Sigmoid colon (tissue), 7 donors: Measurements from ENCODE around the gene SET. TPM values are rescaled to one million over a fixed set of nuclear protein-coding genes. Genes with fewer than 3 reads are reported as not detected.

Experiments used
- DNase-seq: peaks from one replicate; pipeline ENCODE4 v3.0.0-alpha.2; 2019
- H3K27ac ChIP-seq, 4 donors: fragments of 200-600 bp; sonication (generic); one replicate each; pipeline ENCODE4 v1.5.1; 2016 to 2019; ENCODE audit warnings: mild to moderate bottlenecking in 1 of 4
- H3K27me3 ChIP-seq, 3 donors: fragments of 200-600 bp; sonication (generic); one replicate each; pipeline ENCODE4 v1.5.1; 2019; ENCODE audit warnings: mild to moderate bottlenecking in 1 of 3
- H3K36me3 ChIP-seq, 4 donors: fragments of 200-600 bp; sonication (generic); one replicate each; pipeline ENCODE4 v1.5.1; 2016 to 2019
- H3K4me1 ChIP-seq, 4 donors: fragments of 200-600 bp; sonication (generic); one replicate each; pipeline ENCODE4 v1.5.1; 2017 to 2019
- H3K4me3 ChIP-seq, 4 donors: fragments of 200-600 bp; sonication (generic); one replicate each; pipeline ENCODE4 v1.5.1; 2017 to 2019; ENCODE audit warnings: mild to moderate bottlenecking in 2 of 4, moderate library complexity in 1 of 4
- H3K9me3 ChIP-seq, 4 donors: fragments of 200-600 bp in 3 of 4; sonication (generic) in 3 of 4; one replicate each; pipeline versions ENCODE4 v1.5.1 to v1.6.1; 2013 to 2019
- EP300 ChIP-seq, 4 donors: sonication (generic); formaldehyde crosslinking; IDR thresholded peaks; one replicate each; pipeline ENCODE4 v1.6.1; 2017; ENCODE audit warnings: antibody characterized with exemption in 4 of 4
- POLR2A ChIP-seq, 2 donors: fragments of 450-650 bp; IDR thresholded peaks; one replicate each; pipeline ENCODE4 v1.6.1; 2016; ENCODE audit warnings: antibody characterized with exemption in 2 of 2, mild to moderate bottlenecking in 2 of 2, moderate library complexity in 2 of 2
- POLR2AphosphoS5 ChIP-seq, 4 donors: sonication (generic); formaldehyde crosslinking; IDR thresholded peaks; one replicate each; pipeline ENCODE4 v1.6.1; 2017; ENCODE audit warnings: antibody characterized with exemption in 4 of 4
- WGBS, 2 donors: extraction: QIAGEN DNeasy Blood & Tissue Kit; methylation state at CpG; one replicate each; pipeline ENCODE4 v1.1.7; 2013; 5-methylcytosine and 5-hydroxymethylcytosine counted together
- intact Hi-C: fragments of 100-400 bp; cut with DNase I; formaldehyde crosslinking; loops from one replicate; pipeline ENCODE4 v1.15.1; 2023
- polyA plus RNA-seq, 3 donors: library from polyadenylated mRNA; stranded (reverse); fragments of 200-250 nt; gene quantifications; one replicate each; pipeline ENCODE4 v1.2.3, GENCODE V29; 2013
- total RNA-seq, 4 donors: library from RNA; depleted of rRNA; stranded (reverse); fragments of >200 nt; gene quantifications; one replicate each; pipeline ENCODE4 v1.1.0, GENCODE V29; 2016
- TF ChIP-seq, protein P1 (sequence below), 4 experiments: fragments of 450-650 bp in 3 of 4; fragments of 200-600 bp in 1 of 4; IDR thresholded peaks; one replicate each; pipeline ENCODE4 v1.5.1; 2016 to 2019; ENCODE audit warnings: antibody characterized with exemption in 4 of 4, mild to moderate bottlenecking in 3 of 4, moderate library complexity in 2 of 4
- donor health status: healthy with polysubstance abuse.
- donor health status: Bipolar disorder and iron deficiency.
- donor health status: healthy.

SET gene
- total and polyA plus RNA-seq, 7 donors = 77.2 to 195 (median 182) TPM

DNA sequence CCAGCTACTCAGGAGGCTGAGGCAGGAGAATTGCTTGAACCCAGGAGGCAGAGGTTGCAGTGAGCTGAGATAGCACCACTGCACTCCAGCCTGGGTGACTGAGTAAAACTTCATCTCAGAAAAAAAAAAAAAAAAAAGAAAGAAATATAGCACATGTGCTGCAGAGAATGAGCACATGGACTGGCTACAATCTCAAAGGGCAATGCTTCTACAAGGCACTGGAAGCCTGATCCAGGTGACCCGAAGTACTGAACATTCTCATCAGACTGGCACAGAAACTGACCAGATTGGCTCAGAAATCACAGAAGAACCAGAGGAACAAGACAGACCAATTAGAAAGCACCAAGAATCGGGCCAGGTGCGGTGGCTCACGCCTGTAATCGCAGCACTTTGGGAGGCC lies 37.2 kb upstream of the SET start:
- H3K27ac ChIP-seq = no peak overlapping the region
- 95 to 97% methylated on average over 5 of the region's 5 CpGs for WGBS, 2 donors
- no peak overlapping the region for H3K4me3 ChIP-seq
- TF ChIP-seq POLR2A (IDR thresholded peaks at IDR 0.05) = no peak
- TF ChIP-seq POLR2AphosphoS5 (IDR thresholded peaks at IDR 0.05) = no peak
- TF ChIP-seq EP300 (IDR thresholded peaks at IDR 0.05) = no peak
- TF ChIP-seq, protein P1, sequence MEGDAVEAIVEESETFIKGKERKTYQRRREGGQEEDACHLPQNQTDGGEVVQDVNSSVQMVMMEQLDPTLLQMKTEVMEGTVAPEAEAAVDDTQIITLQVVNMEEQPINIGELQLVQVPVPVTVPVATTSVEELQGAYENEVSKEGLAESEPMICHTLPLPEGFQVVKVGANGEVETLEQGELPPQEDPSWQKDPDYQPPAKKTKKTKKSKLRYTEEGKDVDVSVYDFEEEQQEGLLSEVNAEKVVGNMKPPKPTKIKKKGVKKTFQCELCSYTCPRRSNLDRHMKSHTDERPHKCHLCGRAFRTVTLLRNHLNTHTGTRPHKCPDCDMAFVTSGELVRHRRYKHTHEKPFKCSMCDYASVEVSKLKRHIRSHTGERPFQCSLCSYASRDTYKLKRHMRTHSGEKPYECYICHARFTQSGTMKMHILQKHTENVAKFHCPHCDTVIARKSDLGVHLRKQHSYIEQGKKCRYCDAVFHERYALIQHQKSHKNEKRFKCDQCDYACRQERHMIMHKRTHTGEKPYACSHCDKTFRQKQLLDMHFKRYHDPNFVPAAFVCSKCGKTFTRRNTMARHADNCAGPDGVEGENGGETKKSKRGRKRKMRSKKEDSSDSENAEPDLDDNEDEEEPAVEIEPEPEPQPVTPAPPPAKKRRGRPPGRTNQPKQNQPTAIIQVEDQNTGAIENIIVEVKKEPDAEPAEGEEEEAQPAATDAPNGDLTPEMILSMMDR (IDR thresholded peaks at IDR 0.05) = no peak
- intact Hi-C loops = no loop called here
- peaks cover 0 to 8% (median 7%) of the 10 kb centered on the region in 4 donors for H3K4me1 ChIP-seq
- DNase-seq = no peak
- H3K36me3 ChIP-seq = no peaks in the 10 kb centered on the region
- no peaks in the 10 kb centered on the region for H3K27me3 ChIP-seq
- no peaks in the 10 kb centered on the region for H3K9me3 ChIP-seq

DNA sequence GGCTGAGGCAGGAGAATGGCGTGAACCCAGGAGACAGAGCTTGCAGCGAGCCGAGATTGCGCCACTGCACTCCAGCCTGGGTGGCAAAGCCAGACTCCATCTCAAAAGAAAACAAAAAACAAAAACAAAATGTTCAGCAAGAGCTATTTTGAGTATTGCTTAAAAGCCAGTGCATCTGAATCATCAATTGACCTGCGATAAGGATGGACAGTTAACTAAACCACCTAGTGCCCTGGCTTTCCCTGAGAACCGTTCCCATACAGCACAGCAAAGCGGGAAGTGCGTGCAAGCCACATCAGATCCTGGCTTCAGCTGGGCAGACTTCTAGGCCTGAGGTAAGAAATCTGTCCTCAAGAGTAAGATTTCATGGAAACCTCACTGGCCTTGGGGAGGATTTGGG lies 35.1 kb upstream of the SET start:
- Histone ChIP-seq H3K9me3 (no peaks in the 10 kb centered on the region), H3K27ac (no peak overlapping the region), H3K4me1 (peaks cover 0 to 12% (median 7%) of the 10 kb centered on the region in 4 donors), H3K4me3 (no peak overlapping the region), H3K36me3 (no peaks in the 10 kb centered on the region), H3K27me3 (no peaks in the 10 kb centered on the region)
- intact Hi-C loops = no loop called here
- TF ChIP-seq POLR2A (IDR thresholded peaks at IDR 0.05) = no peak
- no peak for DNase-seq
- WGBS, 2 donors = 98% methylated on average over 8 of the region's 8 CpGs

DNA sequence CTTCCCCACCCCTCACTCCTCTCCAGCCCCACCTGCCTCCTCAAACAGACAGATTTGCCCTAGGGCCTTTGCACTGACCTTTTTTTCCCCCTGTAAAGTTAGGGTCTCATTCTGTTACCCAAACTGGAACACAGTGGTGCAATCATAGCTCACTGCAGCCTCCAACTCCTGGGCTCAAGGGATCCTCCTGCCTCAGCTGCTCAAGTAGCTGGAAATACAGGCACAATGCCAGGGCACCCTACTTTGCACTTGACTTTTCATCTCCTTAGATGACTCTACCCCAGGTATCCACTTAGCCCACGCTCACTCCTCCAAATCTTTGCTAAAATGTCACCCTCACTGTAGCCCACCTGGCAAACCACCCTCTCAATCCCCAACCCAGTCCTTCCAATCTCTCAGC lies 34.5 kb upstream of the SET start:
- H3K4me3 ChIP-seq = no peak overlapping the region
- WGBS, 2 donors = 98 to 99% methylated on average over 1 of the region's 1 CpG
- peaks cover 0 to 12% (median 7%) of the 10 kb centered on the region in 4 donors for H3K4me1 ChIP-seq
- H3K27me3 ChIP-seq = no peaks in the 10 kb centered on the region
- intact Hi-C loops = no loop called here
- TF ChIP-seq EP300 (IDR thresholded peaks at IDR 0.05) (no peak), POLR2A (IDR thresholded peaks at IDR 0.05) (no peak)
- TF ChIP-seq, protein P1 (IDR thresholded peaks at IDR 0.05) = no peak
- H3K9me3 ChIP-seq = no peaks in the 10 kb centered on the region
- no peak overlapping the region for H3K27ac ChIP-seq
- DNase-seq = no peak
- H3K36me3 ChIP-seq = no peaks in the 10 kb centered on the region

DNA sequence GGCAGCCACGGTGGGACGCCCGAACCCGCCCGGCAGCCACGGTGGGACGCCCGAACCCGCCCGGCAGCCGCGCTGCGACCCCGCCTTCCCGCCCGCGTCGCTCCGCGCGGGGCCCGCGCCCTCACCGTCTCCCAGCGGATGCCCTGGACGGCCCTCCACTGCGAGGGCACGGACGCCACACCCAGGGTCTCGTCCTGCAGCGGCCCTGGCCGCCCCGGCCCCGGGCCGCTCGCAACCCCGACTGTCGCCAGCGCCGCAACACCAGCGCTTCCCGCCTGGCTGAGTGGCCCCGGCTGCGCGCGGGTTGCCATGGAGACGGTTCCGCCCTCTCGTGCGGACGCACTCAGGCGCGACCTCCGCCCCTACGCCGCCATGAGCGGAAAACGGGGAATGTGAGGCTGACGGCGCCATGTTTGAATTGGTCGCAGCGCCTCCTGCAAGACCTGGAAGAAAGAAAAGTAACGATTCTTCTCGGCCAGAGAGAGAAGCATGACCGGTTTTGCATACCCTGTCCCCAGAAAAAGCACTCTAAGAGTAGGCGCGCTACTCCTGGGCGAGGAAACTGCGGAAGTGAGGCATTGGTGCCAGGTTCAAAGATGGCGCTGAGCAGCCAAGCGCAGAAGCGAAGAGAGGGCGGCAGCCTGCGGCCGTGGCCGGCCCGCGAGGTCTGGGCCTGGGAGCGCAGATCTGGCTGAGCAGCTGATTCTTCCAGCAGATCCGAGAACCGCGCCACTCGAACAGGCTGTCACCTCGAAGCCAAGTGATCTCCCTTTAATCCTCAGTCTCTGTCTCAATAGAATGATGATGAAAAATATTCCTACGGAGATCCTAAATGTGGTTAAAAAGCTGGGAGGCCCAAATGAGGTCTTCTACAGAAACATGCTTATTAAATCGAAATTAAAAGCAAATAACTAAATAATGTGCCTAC lies 32.3 kb upstream of the SET start, which contains the start of gene DYNC2I2:
Gene DYNC2I2 (minus strand): TSS at position 432 of the 928 bp plus-strand sequence. CDS start 121 bp downstream, at position 311.
- peaks cover 0 to 12% (median 7%) of the 10 kb centered on the region in 4 donors for H3K4me1 ChIP-seq
- no peaks in the 10 kb centered on the region for H3K36me3 ChIP-seq
- H3K27ac ChIP-seq = peak within 1 kb of the TSS; percentile 88 to 95 (median 92)
- H3K4me3 ChIP-seq = peak within 1 kb of the TSS; percentile 54 to 93 (median 72)
- 1% methylated on average over 86 of the region's 86 CpGs for WGBS, 2 donors
- H3K9me3 ChIP-seq = no peaks in the 10 kb centered on the region
- DNase-seq = peak; percentile 98
- H3K27me3 ChIP-seq = no peaks in the 10 kb centered on the region
- TF ChIP-seq POLR2AphosphoS5 (IDR thresholded peaks at IDR 0.05) = peak; percentile 46 to 59 (median 52)
- TF ChIP-seq EP300 (IDR thresholded peaks at IDR 0.05) = no peak
- TF ChIP-seq POLR2A (IDR thresholded peaks at IDR 0.05) = peak; percentile 19 to 36
- TF ChIP-seq, protein P1 (IDR thresholded peaks at IDR 0.05) = no peak
- intact Hi-C loops = loop anchor here (2.0 to 5.0 kb wide), 2 partner anchors 32 to 46 kb away; partner anchors contain the start of genes PKN3 and SET

DNA sequence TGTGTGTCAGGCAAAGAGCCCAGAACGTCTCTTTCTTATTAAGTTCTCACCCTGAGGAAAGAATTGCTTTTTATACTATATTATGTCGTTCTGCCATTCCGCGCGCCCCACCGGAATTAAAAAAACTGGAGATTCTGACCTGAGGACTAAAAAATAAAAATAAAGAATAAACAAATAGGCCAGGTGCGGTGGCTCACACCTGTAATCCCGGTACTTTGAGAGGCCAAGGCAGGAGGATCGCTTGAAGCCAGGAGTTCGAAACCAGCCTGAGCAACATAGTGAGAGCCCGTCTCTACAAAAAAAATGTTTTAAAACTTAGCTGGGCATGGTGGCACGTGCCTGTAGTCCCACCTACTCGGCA lies 31.7 kb upstream of the SET start:
- Histone ChIP-seq H3K36me3 (no peaks in the 10 kb centered on the region), H3K4me1 (peaks cover 0 to 12% (median 7%) of the 10 kb centered on the region in 4 donors), H3K27me3 (no peaks in the 10 kb centered on the region), H3K9me3 (no peaks in the 10 kb centered on the region), H3K4me3 (peak overlapping the region in 2 of 4 donors; percentile 74 to 93), H3K27ac (peak overlapping the region; percentile 88 to 95 (median 92))
- TF ChIP-seq, protein P1 (IDR thresholded peaks at IDR 0.05) = no peak
- no peak for TF ChIP-seq POLR2A (IDR thresholded peaks at IDR 0.05)
- no peak for TF ChIP-seq POLR2AphosphoS5 (IDR thresholded peaks at IDR 0.05)
- no peak for TF ChIP-seq EP300 (IDR thresholded peaks at IDR 0.05)
- intact Hi-C loops = loop anchor here (2.0 to 5.0 kb wide), 2 partner anchors 31 to 45 kb away; partner anchors contain the start of genes PKN3 and SET
- WGBS, 2 donors = 96% methylated on average over 13 of the region's 13 CpGs
- DNase-seq = no peak
